GM23338 (cell line): Measurements from ENCODE around the gene AMBRA1. TPM values are rescaled to one million over a fixed set of nuclear protein-coding genes. Genes with fewer than 3 reads are reported as not detected.

Experiments used
- ATAC-seq: fragments of 200-7000 bp; cut with Tn5 transposase; 3 replicates; pipeline ENCODE4 v1.9.1; 2020
- DNase-seq: peaks from one replicate; pipeline ENCODE4 v3.0.0-alpha.2; 2015; ENCODE audit warnings: low spot score
- H2AFZ ChIP-seq: fragments of 200-600 bp; sonication (generic); 2 replicates; pipeline ENCODE4 v1.8.0; 2016; ENCODE audit warnings: antibody characterized with exemption, mild to moderate bottlenecking, moderate library complexity
- H3F3A ChIP-seq: fragments of 200-600 bp; sonication (generic); replicated peaks from 2 replicates; pipeline ENCODE4 v1.8.0; 2017; ENCODE audit warnings: antibody characterized with exemption, mixed run types, low read depth
- H3K27ac ChIP-seq: fragments of 200-600 bp; sonication (generic); 2 replicates; pipeline ENCODE4 v1.6.1; 2016; ENCODE audit warnings: low read depth
- H3K27me3 ChIP-seq: fragments of 200-600 bp; sonication (generic); 2 replicates; pipeline ENCODE4 v1.8.0; 2016; ENCODE audit warnings: mild to moderate bottlenecking, mixed run types, moderate library complexity; ENCODE audit not compliant: insufficient read depth
- H3K36me3 ChIP-seq: fragments of 200-600 bp; sonication (generic); 2 replicates; pipeline ENCODE4 v1.8.0; 2016; ENCODE audit warnings: mild to moderate bottlenecking; ENCODE audit not compliant: insufficient read depth
- H3K4me1 ChIP-seq: fragments of 200-600 bp; sonication (generic); 2 replicates; pipeline ENCODE4 v1.8.0; 2016; ENCODE audit warnings: mild to moderate bottlenecking, moderate library complexity; ENCODE audit not compliant: insufficient read depth
- H3K4me2 ChIP-seq: fragments of 200-600 bp; sonication (generic); 2 replicates; pipeline ENCODE4 v1.7.1; 2017; ENCODE audit warnings: mixed run types
- H3K4me3 ChIP-seq: fragments of 200-600 bp; sonication (generic); 2 replicates; pipeline ENCODE4 v1.6.1; 2016; ENCODE audit warnings: mixed run types
- H3K79me2 ChIP-seq: fragments of 200-600 bp; sonication (generic); replicated peaks from 2 replicates; pipeline ENCODE4 v1.8.0; 2017; ENCODE audit warnings: mild to moderate bottlenecking; ENCODE audit not compliant: insufficient read depth
- H3K9me2 ChIP-seq: fragments of 200-600 bp; sonication (generic); 2 replicates; pipeline ENCODE4 v1.8.0; 2017; ENCODE audit not compliant: insufficient read depth
- H4K20me1 ChIP-seq: fragments of 200-600 bp; sonication (generic); replicated peaks from 2 replicates; pipeline ENCODE4 v1.8.0; 2017; ENCODE audit warnings: mild to moderate bottlenecking; ENCODE audit not compliant: insufficient read depth
- H3K27ac Mint-ChIP-seq: 2 replicates; pipeline ENCODE4 v1.8.0; 2020; ENCODE audit warnings: inconsistent platforms, mild to moderate bottlenecking, moderate library complexity, mixed read lengths
- H3K27me3 Mint-ChIP-seq: 3 replicates; pipeline ENCODE4 v1.8.0; 2022; ENCODE audit warnings: low read depth, mild to moderate bottlenecking, moderate library complexity, mixed read lengths, inconsistent platforms; ENCODE audit not compliant: insufficient read depth, poor library complexity
- H3K36me3 Mint-ChIP-seq: 3 replicates; pipeline ENCODE4 v1.8.0; 2021; ENCODE audit warnings: low read depth, mild to moderate bottlenecking, inconsistent platforms, moderate library complexity, mixed read lengths
- H3K4me1 Mint-ChIP-seq: 3 replicates; pipeline ENCODE4 v1.8.0; 2020; ENCODE audit warnings: mild to moderate bottlenecking, inconsistent platforms, mixed read lengths
- H3K4me3 Mint-ChIP-seq: 3 replicates; pipeline ENCODE4 v1.8.0; 2021; ENCODE audit warnings: moderate library complexity, mild to moderate bottlenecking, inconsistent platforms, mixed read lengths
- H3K9me3 Mint-ChIP-seq: 3 replicates; pipeline ENCODE4 v1.8.0; 2020; ENCODE audit warnings: moderate library complexity, mild to moderate bottlenecking, inconsistent platforms, mixed read lengths
- EZH2phosphoT487 ChIP-seq: fragments of 200-600 bp; sonication (generic); IDR thresholded peaks from one replicate; pipeline ENCODE4 v1.8.1; 2018; ENCODE audit warnings: antibody characterized with exemption; ENCODE audit not compliant: unreplicated experiment
- NANOG ChIP-seq: IDR thresholded peaks from 2 replicates; pipeline ENCODE4 v1.6.1; 2016; ENCODE audit warnings: antibody characterized with exemption, borderline replicate concordance
- POLR2AphosphoS5 ChIP-seq: IDR thresholded peaks from 2 replicates; pipeline ENCODE4 v1.6.1; 2016; ENCODE audit warnings: antibody characterized with exemption, low read depth
- ZNF331 ChIP-seq: fragments of 250-450 bp; sonication (Bioruptor Pico); IDR thresholded peaks from 2 replicates; pipeline ENCODE4 v1.5.0; 2020; ENCODE audit warnings: low read depth, mild to moderate bottlenecking, moderate library complexity
- polyA plus RNA-seq: library from polyadenylated mRNA; unstranded; fragments of >200 nt; fragmentation: Nextera tagmentation; extraction: Ambion mirVana; gene quantifications from 2 replicates; pipeline ENCODE4 v1.2.1, GENCODE V29; 2016
- total RNA-seq: library from RNA; depleted of rRNA; stranded (reverse); fragments of >200 nt; shearing (Covaris generic); gene quantifications from 2 replicates; pipeline ENCODE4 v1.2.3, GENCODE V29; 2014
- TF ChIP-seq, protein P1 (sequence below): IDR thresholded peaks from one replicate; pipeline ENCODE4 v1.6.1; 2018; ENCODE audit warnings: antibody characterized with exemption; ENCODE audit not compliant: unreplicated experiment
- TF ChIP-seq, protein P2 (sequence below), 2 experiments: fragments of 200-600 bp in 1 of 2; sonication (generic) in 1 of 2; conservative IDR thresholded peaks; 2 replicates each; pipeline versions ENCODE4 v1.5.1 to v1.6.1; 2016 to 2017; ENCODE audit warnings: antibody characterized with exemption in 2 of 2, low read depth in 2 of 2, mild to moderate bottlenecking in 2 of 2, moderate library complexity in 1 of 2
- TF ChIP-seq, protein P3 (sequence below): IDR thresholded peaks from 2 replicates; pipeline ENCODE4 v1.6.1; 2016; ENCODE audit warnings: antibody characterized with exemption

Gene AMBRA1
- total and polyA plus RNA-seq, 2 experiments from 2014 or later: 8.3 to 34.8 TPM

DNA sequence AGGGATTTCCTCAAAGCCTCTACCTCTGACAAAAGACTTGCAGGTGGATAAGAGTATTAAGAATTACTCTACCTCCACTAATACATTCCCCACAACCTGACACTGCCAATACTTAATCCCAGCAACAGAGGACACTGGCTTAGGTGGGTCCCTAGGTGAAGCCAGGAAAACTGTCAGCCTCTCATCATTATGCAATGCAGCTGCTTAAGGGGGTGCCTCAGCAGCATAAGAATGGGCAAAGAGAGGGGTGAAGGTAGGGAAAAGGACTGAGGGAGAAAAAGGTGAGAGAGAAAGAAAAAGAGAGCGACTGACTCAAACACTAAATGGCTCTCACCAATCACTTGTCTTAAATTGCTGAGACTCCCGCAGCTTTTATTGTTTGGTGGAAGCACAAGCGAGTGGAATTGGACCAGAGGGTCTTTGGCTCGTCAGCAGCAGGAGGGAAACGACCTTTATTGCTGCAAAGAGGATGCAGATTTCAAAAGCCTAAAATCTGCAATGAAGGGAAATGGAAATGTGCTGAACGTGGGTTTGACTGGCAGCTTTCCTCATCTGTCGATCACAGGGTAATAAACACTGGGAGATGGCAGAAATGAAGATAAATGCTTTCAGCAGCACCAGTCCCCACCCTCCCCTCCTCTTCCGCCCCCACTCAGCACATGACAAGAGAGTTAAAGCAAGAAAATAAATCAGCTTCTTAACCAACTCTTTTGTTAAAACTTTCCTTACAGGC lies 137.4 kb downstream of the AMBRA1 start:
- peak overlapping the region; percentile 4; the same call in 1 of the 2 replicates for H3K4me3 ChIP-seq
- no peaks in the 10 kb centered on the region for H3K36me3 ChIP-seq
- no peaks in the 10 kb centered on the region for H3K27me3 ChIP-seq
- peaks cover 4% of the 10 kb centered on the region for H3K27me3 Mint-ChIP-seq
- H3K79me2 ChIP-seq: 0 out of 2 replicates have a peak, but pooled peaks cover 7% of the 10 kb centered on the region
- peak overlapping the region; percentile 76 for H3K27ac Mint-ChIP-seq
- DNase-seq (peak; percentile 31), ATAC-seq (peak; percentile 86)
- H3F3A ChIP-seq: no peaks in the 10 kb centered on the region
- peak overlapping the region; percentile 57 for H3K4me2 ChIP-seq
- no peaks in the 10 kb centered on the region for H3K9me3 Mint-ChIP-seq
- H3K9me2 ChIP-seq: no peaks in the 10 kb centered on the region
- TF ChIP-seq NANOG: no peak
- no peaks in the 10 kb centered on the region for H3K36me3 Mint-ChIP-seq
- peaks cover 50% of the 10 kb centered on the region for H3K4me1 Mint-ChIP-seq
- peak overlapping the region; percentile 49 for H3K4me3 Mint-ChIP-seq
- no peaks in the 10 kb centered on the region; the same call in 1 of the 2 replicates for H4K20me1 ChIP-seq
- peaks cover 32% of the 10 kb centered on the region for H3K4me1 ChIP-seq
- peak overlapping the region; percentile 83 for H3K27ac ChIP-seq
- no peak overlapping the region for H2AFZ ChIP-seq

DNA sequence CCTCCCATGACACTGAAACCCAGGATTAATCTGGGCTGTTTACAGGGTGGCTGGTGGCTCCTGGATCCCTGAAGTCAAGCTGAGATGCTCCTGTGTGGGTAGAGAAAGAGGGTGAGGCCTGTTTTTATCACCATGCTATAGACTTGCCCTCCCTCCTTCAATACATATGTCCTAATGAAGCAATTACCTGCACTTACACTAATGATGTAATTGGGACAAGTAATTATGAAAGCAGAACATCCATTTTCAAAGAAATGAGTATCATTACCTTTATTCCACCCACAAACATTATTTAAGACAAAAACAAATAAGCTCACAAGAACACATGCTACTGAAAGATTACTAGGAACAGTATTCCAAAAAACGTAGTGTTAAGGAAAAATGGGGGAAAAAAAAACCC lies 138.0 kb downstream of the AMBRA1 start:
- H3K27ac ChIP-seq: no peak overlapping the region
- Mint-ChIP-seq H3K36me3 (no peaks in the 10 kb centered on the region), H3K27ac (peak overlapping the region; percentile 76), H3K4me3 (peak overlapping the region; percentile 49; the same call in 2 of the 3 replicates), H3K27me3 (peaks cover 4% of the 10 kb centered on the region), H3K9me3 (no peaks in the 10 kb centered on the region), H3K4me1 (peaks cover 54% of the 10 kb centered on the region)
- H3K4me3 ChIP-seq: no peak overlapping the region
- H3K79me2 ChIP-seq: 0 out of 2 replicates have a peak, but pooled peaks cover 3% of the 10 kb centered on the region
- ATAC-seq (no peak), DNase-seq (no peak)
- H3K36me3 ChIP-seq: no peaks in the 10 kb centered on the region
- H3K4me2 ChIP-seq: no peak overlapping the region
- no peaks in the 10 kb centered on the region for H3K27me3 ChIP-seq
- H3F3A ChIP-seq: no peaks in the 10 kb centered on the region
- TF ChIP-seq EZH2phosphoT487 (no peak), POLR2AphosphoS5 (no peak), ZNF331 (CRISPR knock-in tag) (no peak)
- TF ChIP-seq, protein P1, sequence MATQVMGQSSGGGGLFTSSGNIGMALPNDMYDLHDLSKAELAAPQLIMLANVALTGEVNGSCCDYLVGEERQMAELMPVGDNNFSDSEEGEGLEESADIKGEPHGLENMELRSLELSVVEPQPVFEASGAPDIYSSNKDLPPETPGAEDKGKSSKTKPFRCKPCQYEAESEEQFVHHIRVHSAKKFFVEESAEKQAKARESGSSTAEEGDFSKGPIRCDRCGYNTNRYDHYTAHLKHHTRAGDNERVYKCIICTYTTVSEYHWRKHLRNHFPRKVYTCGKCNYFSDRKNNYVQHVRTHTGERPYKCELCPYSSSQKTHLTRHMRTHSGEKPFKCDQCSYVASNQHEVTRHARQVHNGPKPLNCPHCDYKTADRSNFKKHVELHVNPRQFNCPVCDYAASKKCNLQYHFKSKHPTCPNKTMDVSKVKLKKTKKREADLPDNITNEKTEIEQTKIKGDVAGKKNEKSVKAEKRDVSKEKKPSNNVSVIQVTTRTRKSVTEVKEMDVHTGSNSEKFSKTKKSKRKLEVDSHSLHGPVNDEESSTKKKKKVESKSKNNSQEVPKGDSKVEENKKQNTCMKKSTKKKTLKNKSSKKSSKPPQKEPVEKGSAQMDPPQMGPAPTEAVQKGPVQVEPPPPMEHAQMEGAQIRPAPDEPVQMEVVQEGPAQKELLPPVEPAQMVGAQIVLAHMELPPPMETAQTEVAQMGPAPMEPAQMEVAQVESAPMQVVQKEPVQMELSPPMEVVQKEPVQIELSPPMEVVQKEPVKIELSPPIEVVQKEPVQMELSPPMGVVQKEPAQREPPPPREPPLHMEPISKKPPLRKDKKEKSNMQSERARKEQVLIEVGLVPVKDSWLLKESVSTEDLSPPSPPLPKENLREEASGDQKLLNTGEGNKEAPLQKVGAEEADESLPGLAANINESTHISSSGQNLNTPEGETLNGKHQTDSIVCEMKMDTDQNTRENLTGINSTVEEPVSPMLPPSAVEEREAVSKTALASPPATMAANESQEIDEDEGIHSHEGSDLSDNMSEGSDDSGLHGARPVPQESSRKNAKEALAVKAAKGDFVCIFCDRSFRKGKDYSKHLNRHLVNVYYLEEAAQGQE: no peak
- TF ChIP-seq, protein P2, sequence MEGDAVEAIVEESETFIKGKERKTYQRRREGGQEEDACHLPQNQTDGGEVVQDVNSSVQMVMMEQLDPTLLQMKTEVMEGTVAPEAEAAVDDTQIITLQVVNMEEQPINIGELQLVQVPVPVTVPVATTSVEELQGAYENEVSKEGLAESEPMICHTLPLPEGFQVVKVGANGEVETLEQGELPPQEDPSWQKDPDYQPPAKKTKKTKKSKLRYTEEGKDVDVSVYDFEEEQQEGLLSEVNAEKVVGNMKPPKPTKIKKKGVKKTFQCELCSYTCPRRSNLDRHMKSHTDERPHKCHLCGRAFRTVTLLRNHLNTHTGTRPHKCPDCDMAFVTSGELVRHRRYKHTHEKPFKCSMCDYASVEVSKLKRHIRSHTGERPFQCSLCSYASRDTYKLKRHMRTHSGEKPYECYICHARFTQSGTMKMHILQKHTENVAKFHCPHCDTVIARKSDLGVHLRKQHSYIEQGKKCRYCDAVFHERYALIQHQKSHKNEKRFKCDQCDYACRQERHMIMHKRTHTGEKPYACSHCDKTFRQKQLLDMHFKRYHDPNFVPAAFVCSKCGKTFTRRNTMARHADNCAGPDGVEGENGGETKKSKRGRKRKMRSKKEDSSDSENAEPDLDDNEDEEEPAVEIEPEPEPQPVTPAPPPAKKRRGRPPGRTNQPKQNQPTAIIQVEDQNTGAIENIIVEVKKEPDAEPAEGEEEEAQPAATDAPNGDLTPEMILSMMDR (conservative IDR thresholded peaks at IDR 0.05; ENCODE audit: low read depth in 2 of 2): no peak
- TF ChIP-seq, protein P3, sequence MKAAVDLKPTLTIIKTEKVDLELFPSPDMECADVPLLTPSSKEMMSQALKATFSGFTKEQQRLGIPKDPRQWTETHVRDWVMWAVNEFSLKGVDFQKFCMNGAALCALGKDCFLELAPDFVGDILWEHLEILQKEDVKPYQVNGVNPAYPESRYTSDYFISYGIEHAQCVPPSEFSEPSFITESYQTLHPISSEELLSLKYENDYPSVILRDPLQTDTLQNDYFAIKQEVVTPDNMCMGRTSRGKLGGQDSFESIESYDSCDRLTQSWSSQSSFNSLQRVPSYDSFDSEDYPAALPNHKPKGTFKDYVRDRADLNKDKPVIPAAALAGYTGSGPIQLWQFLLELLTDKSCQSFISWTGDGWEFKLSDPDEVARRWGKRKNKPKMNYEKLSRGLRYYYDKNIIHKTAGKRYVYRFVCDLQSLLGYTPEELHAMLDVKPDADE: no peak
- no peaks in the 10 kb centered on the region for H3K9me2 ChIP-seq
- H4K20me1 ChIP-seq: no peaks in the 10 kb centered on the region; the same call in 1 of the 2 replicates
- no peak overlapping the region for H2AFZ ChIP-seq
- peaks cover 32% of the 10 kb centered on the region for H3K4me1 ChIP-seq
